ENCODE results near the gene FARS2.

Gene FARS2

DNA sequence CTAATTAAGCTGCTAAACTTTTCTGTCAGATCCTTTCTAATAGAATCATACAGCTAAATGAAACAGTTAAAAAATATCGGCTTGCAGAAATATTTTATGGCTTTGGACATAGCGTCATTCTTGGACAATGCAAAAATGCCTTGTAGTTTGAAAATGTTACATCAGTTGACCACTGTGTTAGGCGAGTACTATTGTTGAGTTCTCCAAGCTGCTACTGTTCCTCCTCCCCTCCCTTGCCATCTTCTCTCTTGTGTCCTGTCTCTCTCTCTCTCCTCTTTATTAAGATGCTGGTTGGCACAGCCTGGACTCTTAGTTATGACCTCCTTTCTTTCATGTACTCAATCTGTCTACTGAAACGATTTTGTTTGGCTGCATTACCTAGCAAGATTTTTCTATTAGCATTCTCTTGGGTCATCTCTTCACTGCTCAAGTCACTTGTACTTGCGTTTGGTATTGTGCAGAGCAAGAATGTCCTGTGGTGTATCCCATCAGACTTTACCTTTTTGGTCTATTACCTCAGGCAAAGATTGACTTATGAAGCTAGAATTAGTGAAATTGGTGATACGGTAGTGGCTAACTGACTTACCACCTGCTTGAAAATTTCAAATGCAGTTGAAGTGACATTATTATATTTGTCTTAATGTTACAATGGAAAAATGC lies 127.9 kb downstream of the FARS2 start:
- no peaks in the 10 kb centered on the region for H3K9me3 ChIP-seq (ENCODE audit: low read length)
- H3K27me3 ChIP-seq (ENCODE audit: control insufficient read depth in 1 of 2, insufficient read depth in 2 of 2, low read length in 2 of 2) = no peaks in the 10 kb centered on the region
- H3K36me3 ChIP-seq (ENCODE audit: insufficient read depth, low read length) = no peaks in the 10 kb centered on the region
- no peak overlapping the region for H3K4me3 ChIP-seq (ENCODE audit: low read depth in 1 of 2, low read length in 2 of 2)
- no peaks in the 10 kb centered on the region for H3K4me1 ChIP-seq (ENCODE audit: insufficient read depth, low read length)
- no peak overlapping the region for H3K27ac ChIP-seq (ENCODE audit: low read depth, low read length)
- no peak overlapping the region for H3K9ac ChIP-seq (ENCODE audit: low read length)

DNA sequence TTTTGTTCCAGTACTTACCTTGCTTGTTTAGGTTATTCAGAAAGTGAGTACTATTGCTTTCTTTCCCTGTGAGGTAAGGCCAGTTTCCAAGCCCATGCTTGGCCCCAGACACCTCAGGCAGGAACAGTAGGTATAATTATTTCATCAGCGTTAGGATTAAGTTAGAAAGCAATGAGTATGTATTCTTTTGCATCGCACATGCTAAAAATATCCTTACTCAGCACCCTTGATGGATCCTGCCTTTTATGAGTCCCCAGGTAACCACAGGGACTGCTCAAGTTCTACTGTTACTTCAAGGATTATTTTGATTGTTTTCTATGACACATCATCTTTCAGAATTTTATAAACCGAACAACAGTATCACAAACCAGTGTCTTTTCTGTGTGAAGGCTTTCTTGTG lies 128.9 kb downstream of the FARS2 start:
- no peaks in the 10 kb centered on the region for H3K36me3 ChIP-seq (ENCODE audit: insufficient read depth, low read length)
- H3K27me3 ChIP-seq (ENCODE audit: control insufficient read depth in 1 of 2, insufficient read depth in 2 of 2, low read length in 2 of 2) = no peaks in the 10 kb centered on the region
- no peak overlapping the region for H3K27ac ChIP-seq (ENCODE audit: low read depth, low read length)
- no peak overlapping the region for H3K9ac ChIP-seq (ENCODE audit: low read length)
- no peaks in the 10 kb centered on the region for H3K9me3 ChIP-seq (ENCODE audit: low read length)
- no peaks in the 10 kb centered on the region for H3K4me1 ChIP-seq (ENCODE audit: insufficient read depth, low read length)
- H3K4me3 ChIP-seq (ENCODE audit: low read depth in 1 of 2, low read length in 2 of 2) = no peak overlapping the region

DNA sequence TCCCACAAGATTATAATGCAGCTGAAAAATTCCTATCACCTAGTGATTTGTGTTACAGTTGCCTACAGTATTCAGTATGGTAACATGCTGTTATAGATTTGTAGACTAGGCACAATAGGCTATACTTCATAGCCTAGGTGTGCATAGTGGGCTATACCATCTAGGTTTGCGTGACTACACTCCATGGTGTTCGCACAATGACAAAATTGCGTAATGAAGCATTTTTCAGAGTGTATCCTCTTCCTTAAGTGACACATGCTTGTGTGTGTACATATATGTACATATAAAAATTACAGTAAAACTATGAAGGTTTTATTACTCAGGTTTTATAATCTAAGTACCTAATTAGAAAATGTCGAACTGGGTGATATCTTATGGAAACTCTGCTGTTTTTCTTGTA lies 133.0 kb downstream of the FARS2 start:
- Histone ChIP-seq H3K27me3 (ENCODE audit: control insufficient read depth in 1 of 2, insufficient read depth in 2 of 2, low read length in 2 of 2) (no peaks in the 10 kb centered on the region), H3K36me3 (ENCODE audit: insufficient read depth, low read length) (no peaks in the 10 kb centered on the region), H3K9ac (ENCODE audit: low read length) (no peak overlapping the region), H3K4me3 (ENCODE audit: low read depth in 1 of 2, low read length in 2 of 2) (no peak overlapping the region), H3K27ac (ENCODE audit: low read depth, low read length) (no peak overlapping the region), H3K9me3 (ENCODE audit: low read length) (no peaks in the 10 kb centered on the region), H3K4me1 (ENCODE audit: insufficient read depth, low read length) (no peaks in the 10 kb centered on the region)

DNA sequence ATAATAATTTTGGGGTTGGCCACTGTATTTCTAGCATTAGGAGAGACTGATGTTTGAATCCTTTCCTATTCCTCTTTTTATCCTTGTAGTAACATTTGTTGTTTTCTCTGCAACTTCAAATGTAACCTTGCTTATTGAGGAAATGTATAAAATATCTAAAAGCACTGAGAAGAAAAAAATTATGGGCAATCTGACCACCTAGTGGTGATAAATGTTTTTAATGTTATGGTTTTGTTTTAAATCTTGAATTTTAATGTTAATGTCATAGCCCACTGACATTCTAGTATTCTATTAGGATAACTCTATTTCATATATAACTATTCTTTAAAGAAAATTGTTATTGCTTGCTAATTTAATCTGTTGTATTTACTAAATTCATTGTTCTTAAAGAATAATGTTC lies 134.4 kb downstream of the FARS2 start:
- Histone ChIP-seq H3K4me3 (ENCODE audit: low read depth in 1 of 2, low read length in 2 of 2) (no peak overlapping the region), H3K36me3 (ENCODE audit: insufficient read depth, low read length) (no peaks in the 10 kb centered on the region), H3K9ac (ENCODE audit: low read length) (no peak overlapping the region), H3K27me3 (ENCODE audit: control insufficient read depth in 1 of 2, insufficient read depth in 2 of 2, low read length in 2 of 2) (no peaks in the 10 kb centered on the region), H3K4me1 (ENCODE audit: insufficient read depth, low read length) (no peaks in the 10 kb centered on the region), H3K27ac (ENCODE audit: low read depth, low read length) (no peak overlapping the region), H3K9me3 (ENCODE audit: low read length) (no peaks in the 10 kb centered on the region)

DNA sequence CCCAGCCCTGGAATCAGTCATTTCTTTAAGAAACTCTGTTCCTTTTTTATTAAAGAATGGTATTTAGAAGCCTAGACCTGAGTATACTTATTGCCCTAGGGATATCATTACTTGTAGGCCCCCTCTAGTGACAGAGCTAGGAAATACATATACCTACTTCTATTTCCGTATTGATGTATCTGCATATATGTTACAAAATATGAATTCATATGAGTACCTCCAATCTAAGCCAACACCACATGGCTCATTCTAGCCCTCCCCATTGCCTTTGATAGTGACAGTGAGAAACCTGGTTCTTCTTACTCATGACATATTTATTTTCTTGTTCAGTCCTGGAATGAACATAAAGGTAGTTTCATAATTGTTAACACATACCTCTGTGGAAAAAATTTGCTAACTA lies 137.2 kb downstream of the FARS2 start:
- Histone ChIP-seq H3K4me3 (ENCODE audit: low read depth in 1 of 2, low read length in 2 of 2) (no peak overlapping the region), H3K9me3 (ENCODE audit: low read length) (no peaks in the 10 kb centered on the region), H3K36me3 (ENCODE audit: insufficient read depth, low read length) (no peaks in the 10 kb centered on the region), H3K4me1 (ENCODE audit: insufficient read depth, low read length) (no peaks in the 10 kb centered on the region), H3K27ac (ENCODE audit: low read depth, low read length) (no peak overlapping the region), H3K27me3 (ENCODE audit: control insufficient read depth in 1 of 2, insufficient read depth in 2 of 2, low read length in 2 of 2) (no peaks in the 10 kb centered on the region), H3K9ac (ENCODE audit: low read length) (no peak overlapping the region)

DNA sequence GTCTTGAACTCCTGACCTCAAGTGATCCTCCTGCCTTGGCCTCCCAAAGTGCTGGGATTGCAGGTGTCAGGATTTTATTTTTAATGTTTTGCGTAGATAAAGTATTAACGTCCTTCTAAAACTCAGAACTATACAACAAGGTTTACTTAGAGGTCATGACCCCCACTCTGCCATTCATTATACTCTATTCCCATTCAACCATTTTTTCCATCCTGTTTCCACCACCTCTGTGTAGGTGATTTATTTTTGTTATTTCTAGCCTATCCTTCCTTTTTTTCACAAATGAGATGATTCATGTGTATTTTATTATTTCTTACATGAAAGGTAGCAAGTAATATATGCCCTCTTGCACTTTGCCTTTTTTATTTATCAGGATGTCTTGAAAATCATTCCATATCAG lies 138.1 kb downstream of the FARS2 start:
- H3K4me3 ChIP-seq (ENCODE audit: low read depth in 1 of 2, low read length in 2 of 2) = no peak overlapping the region
- H3K27me3 ChIP-seq (ENCODE audit: control insufficient read depth in 1 of 2, insufficient read depth in 2 of 2, low read length in 2 of 2) = no peaks in the 10 kb centered on the region
- no peaks in the 10 kb centered on the region for H3K4me1 ChIP-seq (ENCODE audit: insufficient read depth, low read length)
- no peaks in the 10 kb centered on the region for H3K36me3 ChIP-seq (ENCODE audit: insufficient read depth, low read length)
- H3K27ac ChIP-seq (ENCODE audit: low read depth, low read length) = no peak overlapping the region
- H3K9ac ChIP-seq (ENCODE audit: low read length) = no peak overlapping the region
- H3K9me3 ChIP-seq (ENCODE audit: low read length) = no peaks in the 10 kb centered on the region

DNA sequence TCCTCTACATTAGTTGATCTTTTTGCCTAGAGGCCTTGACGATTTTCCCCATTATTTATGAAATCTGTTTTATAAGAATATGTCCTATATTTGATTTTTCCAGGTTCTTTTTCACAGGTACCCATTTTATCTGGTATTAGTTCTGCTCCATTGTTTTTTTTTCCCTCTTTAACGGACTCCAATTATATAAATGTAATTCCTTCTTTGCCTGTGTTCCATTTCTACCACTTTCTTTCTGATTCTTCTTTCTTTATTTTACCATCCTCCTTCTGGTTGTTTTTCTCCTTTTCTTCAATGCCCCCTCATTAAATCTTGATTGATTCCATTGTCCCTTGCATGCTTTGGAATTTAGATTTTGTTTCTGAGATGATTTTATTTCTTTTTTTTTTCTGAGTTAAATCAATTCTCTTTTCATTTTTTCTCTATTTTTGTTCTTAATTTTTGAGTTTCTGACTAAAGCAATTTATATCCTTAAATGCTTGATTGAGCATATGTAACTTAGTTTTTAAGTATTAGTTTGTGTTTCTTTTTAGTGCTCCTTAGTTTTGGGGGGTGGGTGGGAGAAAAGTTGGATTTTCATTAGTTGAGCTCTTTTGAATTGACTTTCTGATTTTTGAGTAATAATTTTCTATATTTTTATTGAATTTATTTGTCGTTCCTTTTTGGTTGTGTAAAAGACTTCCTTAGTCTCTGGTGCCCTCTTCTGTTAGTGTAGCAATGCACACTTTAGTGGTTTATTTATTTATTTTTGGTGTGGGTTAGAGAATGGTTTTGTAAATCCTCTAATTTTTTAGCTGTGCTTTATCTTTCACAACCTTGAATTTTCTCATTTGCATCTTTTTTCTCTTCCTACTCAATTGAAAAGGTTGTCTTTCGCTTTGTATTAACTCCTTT lies 140.8 kb downstream of the FARS2 start:
- Histone ChIP-seq H3K27me3 (ENCODE audit: control insufficient read depth in 1 of 2, insufficient read depth in 2 of 2, low read length in 2 of 2) (no peaks in the 10 kb centered on the region), H3K9ac (ENCODE audit: low read length) (no peak overlapping the region), H3K27ac (ENCODE audit: low read depth, low read length) (no peak overlapping the region), H3K9me3 (ENCODE audit: low read length) (no peaks in the 10 kb centered on the region), H3K4me3 (ENCODE audit: low read depth in 1 of 2, low read length in 2 of 2) (no peak overlapping the region), H3K36me3 (ENCODE audit: insufficient read depth, low read length) (no peaks in the 10 kb centered on the region), H3K4me1 (ENCODE audit: insufficient read depth, low read length) (no peaks in the 10 kb centered on the region)

DNA sequence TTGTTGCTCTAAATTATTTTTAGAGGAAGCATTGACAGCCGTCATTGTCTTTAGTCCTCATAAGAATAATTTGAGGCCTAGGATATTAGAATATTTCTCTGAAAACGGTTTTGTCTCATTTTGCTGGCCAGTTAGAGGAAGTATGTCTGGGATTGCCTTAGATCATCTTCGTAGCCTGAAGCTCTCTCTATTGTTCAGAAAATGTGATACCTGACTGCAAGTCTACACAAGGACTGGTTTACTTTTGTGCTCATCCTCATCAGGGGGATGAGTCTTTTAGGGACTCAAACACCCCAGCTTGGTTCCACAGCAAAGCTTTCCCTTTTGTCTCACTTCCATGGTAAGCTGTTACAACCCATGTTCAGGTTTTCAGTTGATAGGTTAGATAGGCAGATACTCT lies 141.8 kb downstream of the FARS2 start:
- Histone ChIP-seq H3K36me3 (ENCODE audit: insufficient read depth, low read length) (no peaks in the 10 kb centered on the region), H3K4me1 (ENCODE audit: insufficient read depth, low read length) (no peaks in the 10 kb centered on the region), H3K27ac (ENCODE audit: low read depth, low read length) (no peak overlapping the region), H3K9ac (ENCODE audit: low read length) (no peak overlapping the region), H3K4me3 (ENCODE audit: low read depth in 1 of 2, low read length in 2 of 2) (no peak overlapping the region), H3K9me3 (ENCODE audit: low read length) (no peaks in the 10 kb centered on the region), H3K27me3 (ENCODE audit: control insufficient read depth in 1 of 2, insufficient read depth in 2 of 2, low read length in 2 of 2) (no peaks in the 10 kb centered on the region)

DNA sequence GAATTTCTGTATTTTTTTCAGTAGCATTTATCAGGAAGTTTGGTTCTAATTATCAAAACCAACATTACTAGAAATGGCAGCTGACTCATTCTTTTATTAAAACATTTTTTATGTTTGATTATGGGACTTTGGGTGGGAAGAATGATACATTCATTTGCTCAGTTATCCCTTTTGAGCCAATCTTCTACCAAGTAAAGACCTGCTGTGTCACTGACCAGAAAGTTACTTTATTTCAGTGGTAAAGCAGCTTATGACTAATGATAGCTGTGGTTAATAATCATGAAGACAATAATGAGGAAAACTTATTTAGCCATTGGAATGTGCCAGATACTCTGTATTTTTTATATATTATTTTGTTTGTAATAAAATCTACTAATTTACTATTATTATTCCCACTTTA lies 142.3 kb downstream of the FARS2 start:
- Histone ChIP-seq H3K4me3 (ENCODE audit: low read depth in 1 of 2, low read length in 2 of 2) (no peak overlapping the region), H3K27me3 (ENCODE audit: control insufficient read depth in 1 of 2, insufficient read depth in 2 of 2, low read length in 2 of 2) (no peaks in the 10 kb centered on the region), H3K36me3 (ENCODE audit: insufficient read depth, low read length) (no peaks in the 10 kb centered on the region), H3K4me1 (ENCODE audit: insufficient read depth, low read length) (no peaks in the 10 kb centered on the region), H3K9me3 (ENCODE audit: low read length) (no peaks in the 10 kb centered on the region), H3K9ac (ENCODE audit: low read length) (no peak overlapping the region), H3K27ac (ENCODE audit: low read depth, low read length) (no peak overlapping the region)

DNA sequence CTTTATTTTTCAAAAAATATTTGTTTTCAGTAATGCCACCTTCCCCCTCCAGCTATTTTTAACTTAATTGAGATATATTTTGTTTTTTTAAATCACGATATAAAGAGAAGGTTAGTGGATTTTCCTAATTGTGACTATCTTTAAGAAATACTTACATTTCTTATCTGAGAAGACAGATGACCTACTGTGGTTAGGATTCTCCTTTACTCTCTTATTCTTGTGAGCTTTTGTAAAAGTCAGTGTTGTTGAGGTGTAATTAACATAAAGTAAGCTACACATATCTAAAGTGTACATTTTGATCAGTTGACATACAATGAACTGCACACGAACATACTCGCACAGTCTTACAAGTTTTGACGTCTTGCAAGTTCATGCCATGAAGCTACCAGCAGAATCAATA lies 144.7 kb downstream of the FARS2 start:
- Histone ChIP-seq H3K9ac (ENCODE audit: low read length) (no peak overlapping the region), H3K4me3 (ENCODE audit: low read depth in 1 of 2, low read length in 2 of 2) (no peak overlapping the region), H3K4me1 (ENCODE audit: insufficient read depth, low read length) (no peaks in the 10 kb centered on the region), H3K36me3 (ENCODE audit: insufficient read depth, low read length) (no peaks in the 10 kb centered on the region), H3K27ac (ENCODE audit: low read depth, low read length) (no peak overlapping the region), H3K27me3 (ENCODE audit: control insufficient read depth in 1 of 2, insufficient read depth in 2 of 2, low read length in 2 of 2) (no peaks in the 10 kb centered on the region), H3K9me3 (ENCODE audit: low read length) (no peaks in the 10 kb centered on the region)

DNA sequence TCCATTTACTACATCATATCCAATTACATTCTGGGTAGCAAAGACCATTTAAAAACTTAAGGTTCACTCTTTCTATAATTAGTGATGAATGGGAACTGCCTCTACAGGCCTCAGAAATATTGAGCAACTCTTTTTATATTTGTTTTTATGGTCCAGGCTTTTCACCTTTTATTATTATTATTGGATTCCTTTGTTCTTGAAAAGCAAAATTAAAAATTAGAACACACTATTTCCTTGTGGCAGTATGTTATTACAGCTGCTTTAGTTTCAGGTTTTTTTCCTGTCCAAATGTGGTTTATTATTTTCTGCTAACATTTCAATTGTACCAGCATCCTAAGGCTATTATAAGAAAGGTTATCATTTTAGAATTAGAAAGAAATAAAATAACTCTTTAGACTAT lies 150.1 kb downstream of the FARS2 start:
- Histone ChIP-seq H3K27ac (ENCODE audit: low read depth, low read length) (no peak overlapping the region), H3K4me1 (ENCODE audit: insufficient read depth, low read length) (no peaks in the 10 kb centered on the region), H3K9me3 (ENCODE audit: low read length) (no peaks in the 10 kb centered on the region), H3K27me3 (ENCODE audit: control insufficient read depth in 1 of 2, insufficient read depth in 2 of 2, low read length in 2 of 2) (no peaks in the 10 kb centered on the region), H3K4me3 (ENCODE audit: low read depth in 1 of 2, low read length in 2 of 2) (no peak overlapping the region), H3K9ac (ENCODE audit: low read length) (no peak overlapping the region), H3K36me3 (ENCODE audit: insufficient read depth, low read length) (no peaks in the 10 kb centered on the region)

DNA sequence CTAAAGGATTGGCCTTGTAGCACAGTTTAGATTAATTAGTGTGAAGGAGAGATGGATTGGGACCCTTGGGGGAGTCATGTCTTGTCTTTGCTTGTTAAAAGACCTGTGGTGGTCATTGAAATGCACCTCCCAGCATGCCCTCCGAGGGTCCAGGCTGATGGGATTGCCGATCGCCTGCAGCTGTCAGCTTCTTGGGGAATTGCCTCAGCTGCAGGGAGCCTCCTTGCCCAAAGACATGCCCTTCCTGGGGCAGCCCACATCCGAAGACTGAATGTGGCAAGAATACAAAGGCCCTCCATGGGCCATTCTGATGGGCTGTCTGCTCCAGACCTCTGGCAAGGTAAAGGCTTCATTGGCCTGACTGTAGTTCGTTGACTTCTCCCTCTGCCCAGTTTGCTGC lies 150.7 kb downstream of the FARS2 start:
- no peak overlapping the region for H3K9ac ChIP-seq (ENCODE audit: low read length)
- H3K4me1 ChIP-seq (ENCODE audit: insufficient read depth, low read length) = no peaks in the 10 kb centered on the region
- no peak overlapping the region for H3K4me3 ChIP-seq (ENCODE audit: low read depth in 1 of 2, low read length in 2 of 2)
- H3K27me3 ChIP-seq (ENCODE audit: control insufficient read depth in 1 of 2, insufficient read depth in 2 of 2, low read length in 2 of 2) = no peaks in the 10 kb centered on the region
- H3K27ac ChIP-seq (ENCODE audit: low read depth, low read length) = no peak overlapping the region
- H3K36me3 ChIP-seq (ENCODE audit: insufficient read depth, low read length) = no peaks in the 10 kb centered on the region
- no peaks in the 10 kb centered on the region for H3K9me3 ChIP-seq (ENCODE audit: low read length)
